Measurements from ENCODE around the gene UQCR11. TPM values are rescaled to one million over a fixed set of nuclear protein-coding genes. Genes with fewer than 3 reads are reported as not detected.
A peak's percentile ranks its signal among the peaks of the same experiment; 100 is the strongest.

UQCR11 gene
- 136 to 468 TPM (median 327 TPM) in 3 replicates for polyA plus RNA-seq
- polyA plus RNA-seq (2011; ENCODE audit: low read depth), result 107 TPM
- polyA plus RNA-seq (2011; cell fraction: cytosol; rRNA removed), result 146 and 279 TPM in 2 replicates
- 57.5 and 79.4 TPM in 2 replicates for polyA plus RNA-seq (2011; cell fraction: nucleus; rRNA removed)
- polyA plus RNA-seq (2012; ENCODE audit: low replicate concordance), result 199 and 273 TPM in 2 replicates
- polyA minus RNA-seq, result 22.0 to 29.1 TPM (median 25.4 TPM) in 3 replicates
- polyA minus RNA-seq (2011; cell fraction: cytosol; rRNA and poly(A)+ RNA removed), result 57.4 TPM
- polyA minus RNA-seq (2011; cell fraction: nucleus; rRNA and poly(A)+ RNA removed), result 14.8 and 16.8 TPM in 2 replicates

DNA sequence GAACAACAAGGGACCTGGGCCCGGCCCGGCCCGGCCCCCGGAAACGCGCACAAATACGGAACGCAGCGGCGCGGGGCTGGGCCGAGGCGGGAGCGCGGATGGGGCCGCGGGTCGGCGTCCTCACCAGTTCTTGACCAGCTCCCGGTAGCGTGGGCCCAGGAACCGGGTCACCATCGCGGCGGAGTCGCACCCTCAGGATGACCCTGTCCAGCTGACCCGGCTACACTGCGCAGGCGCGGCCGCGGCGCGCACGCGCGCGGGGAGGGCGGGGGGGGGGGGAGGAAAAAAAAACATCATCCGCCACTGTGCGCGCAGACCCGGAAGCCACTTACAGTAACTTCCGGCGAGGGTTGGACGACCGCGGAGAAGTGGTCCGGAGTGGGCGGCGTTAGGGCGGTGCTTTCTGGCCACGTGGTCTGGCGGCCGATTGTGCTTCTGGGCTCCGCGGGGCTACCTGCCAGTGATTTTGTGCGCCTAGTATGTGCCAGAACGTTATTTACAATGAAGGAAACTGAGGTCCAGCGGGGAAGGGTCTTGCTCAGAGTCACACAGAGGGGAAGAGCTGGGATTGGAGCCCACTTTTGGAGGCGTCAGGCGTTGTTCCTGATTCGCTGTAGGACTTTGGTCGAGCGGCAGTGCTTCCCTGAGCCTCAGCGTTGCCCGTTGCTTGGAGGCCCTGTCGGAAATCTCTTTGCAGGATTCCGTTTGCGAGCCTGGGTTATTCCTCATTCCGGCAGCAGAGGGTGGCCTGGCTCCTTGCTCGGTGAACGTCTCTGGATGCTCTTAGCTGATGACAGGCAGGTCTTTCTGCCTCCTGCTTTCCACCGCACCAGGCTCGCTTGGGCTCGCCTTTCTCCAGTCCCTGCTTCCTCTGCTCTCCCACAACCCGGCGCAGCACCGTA, at the start of gene UQCR11:
UQCR11 (minus strand) TSS at position 227 of the 902 bp plus-strand sequence; CDS start at position 174, 53 bp downstream.
- peak within 1 kb of the TSS; percentile 98 for H3K4me2 ChIP-seq (ENCODE audit: control insufficient read depth, extremely low read depth, insufficient read depth, low read depth, low read length)
- no peaks in the 10 kb centered on the region for H3K9me3 ChIP-seq (ENCODE audit: control insufficient read depth, low read depth, low read length)
- peak within 1 kb of the TSS; percentile 87 for H3K9ac ChIP-seq (ENCODE audit: control insufficient read depth, extremely low read depth, insufficient read depth, low read length)
- H3K79me2 ChIP-seq (ENCODE audit: control insufficient read depth, insufficient read depth, low read length), result peaks cover 46% of the 10 kb centered on the region
- DNase-seq (ENCODE audit: low read depth, low spot score) (peak; percentile 84), FAIRE-seq (peak; percentile 95)
- peak within 1 kb of the TSS; percentile 81 to 96 (median 94) for H3K4me3 ChIP-seq (ENCODE audit: control insufficient read depth in 2 of 3, extremely low read depth in 1 of 3, insufficient read depth in 2 of 3, low read depth in 1 of 3, low read length in 3 of 3)
- dilution Hi-C loops (cut with MboI; ENCODE audit: extremely low pct_ligation_motif_present, low sequenced_read_pairs), result no loop called here
- H3K9me1 ChIP-seq (ENCODE audit: control insufficient read depth, extremely low read depth, insufficient read depth, low read length), result no peaks in the 10 kb centered on the region
- peak within 1 kb of the TSS; percentile 99 for H2AFZ ChIP-seq (ENCODE audit: control insufficient read depth, low read length)
- no peaks in the 10 kb centered on the region for H4K20me1 ChIP-seq (ENCODE audit: control insufficient read depth, extremely low read depth, insufficient read depth, low read length)
- H3K27me3 ChIP-seq (ENCODE audit: control insufficient read depth, extremely low read depth, insufficient read depth, low read length), result no peaks in the 10 kb centered on the region
- TF ChIP-seq EZH2 (IDR thresholded peaks at IDR 0.05; ENCODE audit: low read length), result no peak
- TF ChIP-seq CTCF (optimal IDR thresholded peaks at IDR 0.05 in 1 of 3, IDR thresholded peaks at IDR 0.05 in 1 of 3, conservative IDR thresholded peaks at IDR 0.05 in 1 of 3; ENCODE audit: extremely low read depth in 1 of 3, insufficient read depth in 2 of 3, low read length in 3 of 3), result peak; percentile 68 to 81 (median 69)
- peak within 1 kb of the TSS; percentile 90 for H3K27ac ChIP-seq (ENCODE audit: control insufficient read depth, insufficient read depth, low read length)
- peaks cover 8% of the 10 kb centered on the region for H3K4me1 ChIP-seq (ENCODE audit: control insufficient read depth, extremely low read depth, insufficient read depth, low read length)
- H3K36me3 ChIP-seq (ENCODE audit: control insufficient read depth in 2 of 2, extremely low read depth in 1 of 2, insufficient read depth in 2 of 2, low read length in 2 of 2), result peaks cover 9 to 12% of the 10 kb centered on the region in 2 experiments

GRCh38 chr19:1654178-1654792, 49.0 kb upstream of the UQCR11 start:
- Histone ChIP-seq H3K9ac (ENCODE audit: control insufficient read depth, extremely low read depth, insufficient read depth, low read length) (no peak overlapping the region), H3K9me3 (ENCODE audit: control insufficient read depth, low read depth, low read length) (no peaks in the 10 kb centered on the region), H3K27ac (ENCODE audit: control insufficient read depth, insufficient read depth, low read length) (no peak overlapping the region), H3K79me2 (ENCODE audit: control insufficient read depth, insufficient read depth, low read length) (peaks cover 21% of the 10 kb centered on the region), H2AFZ (ENCODE audit: control insufficient read depth, low read length) (no peak overlapping the region), H4K20me1 (ENCODE audit: control insufficient read depth, extremely low read depth, insufficient read depth, low read length) (no peaks in the 10 kb centered on the region), H3K27me3 (ENCODE audit: control insufficient read depth, extremely low read depth, insufficient read depth, low read length) (peaks cover 12% of the 10 kb centered on the region), H3K9me1 (ENCODE audit: control insufficient read depth, extremely low read depth, insufficient read depth, low read length) (no peaks in the 10 kb centered on the region), H3K4me2 (ENCODE audit: control insufficient read depth, extremely low read depth, insufficient read depth, low read depth, low read length) (no peak overlapping the region), H3K4me3 (ENCODE audit: control insufficient read depth in 2 of 3, extremely low read depth in 1 of 3, insufficient read depth in 2 of 3, low read depth in 1 of 3, low read length in 3 of 3) (no peak overlapping the region), H3K4me1 (ENCODE audit: control insufficient read depth, extremely low read depth, insufficient read depth, low read length) (peaks cover 10% of the 10 kb centered on the region), H3K36me3 (ENCODE audit: control insufficient read depth in 2 of 2, extremely low read depth in 1 of 2, insufficient read depth in 2 of 2, low read length in 2 of 2) (peaks cover under 1 to 6% of the 10 kb centered on the region in 2 experiments)
- dilution Hi-C loops (cut with MboI; ENCODE audit: extremely low pct_ligation_motif_present, low sequenced_read_pairs), result no loop called here
- no peak for FAIRE-seq
- TF ChIP-seq EZH2 (IDR thresholded peaks at IDR 0.05; ENCODE audit: low read length), result no peak
- no peak for DNase-seq (ENCODE audit: low read depth, low spot score)
